ENCODE measurements around the gene LIMCH1.
"Not testable (repeated sequence)": the region's sequence is repeated elsewhere in the genome, so short reads cannot be mapped to it uniquely, and the experiment has no call there.

The LIMCH1 gene

DNA sequence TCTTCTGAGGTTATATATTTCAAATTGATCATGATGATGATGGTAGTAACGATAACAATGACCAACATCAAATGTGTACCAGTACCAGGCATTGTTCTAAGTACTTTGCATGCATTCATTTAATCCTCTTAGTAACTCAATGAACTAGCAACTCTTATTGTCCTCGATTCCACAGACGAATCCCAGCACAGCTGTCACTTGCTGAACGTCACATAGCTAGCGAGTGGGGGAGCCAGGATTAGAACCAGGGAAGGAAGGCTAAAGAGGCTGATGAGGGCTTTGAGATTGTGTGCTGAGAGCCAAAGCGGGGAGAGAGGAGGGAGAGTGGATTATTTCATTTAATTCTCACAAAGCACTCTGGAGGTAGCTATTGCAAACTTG, 106.9 kb downstream of the LIMCH1 start:
- no peak for DNase-seq (ENCODE audit: low spot score)

DNA sequence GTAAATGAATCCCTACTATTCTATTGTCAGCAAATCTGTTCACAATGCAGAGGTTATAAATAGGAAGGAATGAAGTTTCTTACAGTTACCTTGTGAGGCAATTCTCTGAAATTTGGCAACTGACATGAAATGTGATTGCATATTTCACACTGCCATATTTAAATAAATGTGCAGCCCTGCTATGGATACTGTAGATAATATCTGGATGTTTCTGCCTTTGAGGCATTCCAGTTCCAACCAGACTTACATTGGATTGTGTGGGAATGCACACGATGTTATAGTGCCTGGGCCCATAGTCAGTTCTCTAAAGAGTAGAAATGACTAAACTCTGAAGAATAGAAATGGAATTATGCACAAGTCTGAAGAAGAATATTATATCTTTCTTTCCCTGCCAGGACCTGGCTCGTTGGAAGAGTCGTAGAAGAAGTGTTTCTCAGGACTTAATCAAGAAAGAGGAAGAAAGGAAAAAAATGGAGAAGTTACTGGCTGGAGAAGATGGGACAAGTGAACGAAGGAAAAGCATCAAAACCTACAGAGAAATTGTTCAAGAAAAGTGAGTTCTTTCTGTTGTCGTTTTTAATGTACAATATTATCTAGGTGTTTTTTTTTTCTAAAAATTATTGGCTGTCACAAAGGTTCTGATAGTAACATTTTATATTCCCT, 107.9 kb downstream of the LIMCH1 start:
- DNase-seq (ENCODE audit: low spot score) = no peak

DNA sequence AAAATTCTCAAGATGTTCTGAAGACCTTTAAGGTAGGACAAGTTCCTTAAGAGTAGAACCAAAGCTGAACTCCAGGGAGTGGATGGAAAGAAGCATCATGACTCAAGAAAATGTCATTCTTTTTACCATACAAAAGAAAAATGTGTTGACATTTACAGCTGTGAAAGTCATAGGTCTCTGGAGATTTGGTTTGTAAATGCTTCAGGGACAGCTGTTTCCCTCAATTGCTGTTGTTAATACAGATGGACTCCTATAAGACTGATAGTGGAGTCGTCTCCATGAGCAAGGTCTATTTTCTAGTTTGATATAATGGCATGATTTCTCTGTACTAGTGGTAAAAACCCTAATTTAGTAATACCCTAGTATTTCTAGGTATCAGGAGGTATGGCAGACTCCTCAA, 108.9 kb downstream of the LIMCH1 start:
- DNase-seq (ENCODE audit: low spot score) = no peak

DNA sequence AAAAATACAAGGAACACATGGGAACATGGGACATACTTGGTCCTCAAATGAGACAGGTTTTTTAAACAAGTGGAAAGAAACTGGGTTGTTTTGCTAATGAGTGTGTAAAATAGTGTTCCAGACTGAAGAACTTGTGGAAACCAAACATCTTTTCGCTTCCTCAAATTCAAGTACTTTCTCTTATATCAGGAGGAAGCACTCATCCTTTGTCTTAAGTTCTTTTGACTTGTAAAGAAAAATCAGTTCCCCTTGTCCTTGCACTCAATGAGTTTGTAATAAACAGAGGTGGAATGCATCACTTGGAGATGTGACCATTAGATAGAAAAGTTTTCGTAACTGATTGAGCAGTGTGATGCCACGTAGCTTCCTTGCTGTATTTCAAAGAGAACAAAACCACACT, 109.4 kb downstream of the LIMCH1 start:
- DNase-seq (ENCODE audit: low spot score) = no peak

DNA sequence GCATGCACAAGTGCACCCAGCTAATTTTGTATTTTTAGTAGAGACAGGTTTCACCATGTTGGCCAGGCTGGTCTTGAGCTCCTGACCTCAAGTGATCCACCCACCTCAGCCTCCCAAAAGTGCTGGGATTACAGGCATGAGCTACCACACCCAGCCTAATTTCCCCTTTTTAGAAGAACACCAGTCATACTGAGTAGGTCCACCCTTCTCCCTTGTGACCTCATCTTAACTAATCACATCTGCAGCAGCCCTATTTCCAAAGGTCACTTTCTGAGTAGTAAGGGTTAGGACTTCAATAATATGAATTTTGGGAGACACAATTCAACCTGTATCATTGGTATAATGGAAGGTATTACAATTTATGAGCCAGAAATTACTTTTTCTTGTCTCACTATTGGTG, 113.2 kb downstream of the LIMCH1 start:
- DNase-seq (ENCODE audit: low spot score) = not testable (repeated sequence)

DNA sequence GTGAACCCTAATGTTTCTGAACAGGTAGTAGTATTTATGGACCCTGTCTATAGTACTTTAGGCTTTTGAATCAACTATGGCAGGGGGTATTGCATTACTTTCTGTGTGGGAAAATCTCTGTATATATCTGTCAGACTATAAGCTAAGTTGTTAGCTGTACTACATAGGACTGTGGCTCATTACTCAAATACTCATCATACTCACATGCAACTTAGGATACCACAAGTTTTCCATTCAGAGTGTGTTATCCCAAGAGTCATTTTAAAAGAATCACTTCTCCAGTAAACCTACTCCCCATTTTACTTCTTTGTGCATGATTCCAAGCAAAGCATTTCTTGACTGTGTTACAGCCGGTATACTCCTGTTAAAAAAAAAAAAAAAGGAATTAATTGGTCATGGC, 115.0 kb downstream of the LIMCH1 start:
- no peak for DNase-seq (ENCODE audit: low spot score)

DNA sequence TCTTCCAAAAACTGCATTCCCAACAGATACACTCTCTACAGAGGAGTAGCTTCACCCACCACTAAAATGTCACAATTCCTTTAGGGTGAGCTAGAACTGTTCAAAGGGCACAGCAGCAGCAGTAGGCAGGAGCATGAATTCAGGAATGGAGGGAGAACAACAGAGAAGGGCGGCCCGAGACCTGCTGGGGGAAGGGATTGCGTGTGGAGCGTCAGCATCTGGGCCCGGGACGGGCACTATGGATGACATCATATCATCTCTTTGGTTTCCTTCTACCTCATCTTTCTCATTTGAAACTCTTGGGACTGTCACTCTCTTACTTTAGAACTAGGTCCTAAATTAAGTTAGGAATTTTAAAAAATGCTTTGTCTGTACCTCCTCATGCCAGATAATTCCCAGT, 115.6 kb downstream of the LIMCH1 start:
- no peak for DNase-seq (ENCODE audit: low spot score)

DNA sequence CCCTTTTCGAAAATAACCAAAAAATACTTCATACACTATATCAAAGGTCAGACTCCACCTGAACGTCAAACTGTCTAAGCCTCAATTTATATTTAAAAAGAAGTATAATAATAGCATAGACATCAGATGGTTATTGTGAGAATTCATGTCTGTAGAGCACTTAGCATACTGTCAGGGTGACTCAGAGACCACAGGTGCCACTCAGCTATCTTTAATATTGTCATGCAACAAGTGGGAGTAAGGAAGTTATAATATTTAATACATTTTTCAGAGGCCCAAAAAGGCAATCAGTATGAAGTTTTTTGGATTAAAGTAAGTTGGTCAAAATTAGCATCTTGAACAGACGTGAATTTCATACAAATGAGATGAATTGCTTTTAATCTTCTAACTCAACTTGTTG, 117.2 kb downstream of the LIMCH1 start:
- no peak for DNase-seq (ENCODE audit: low spot score)

DNA sequence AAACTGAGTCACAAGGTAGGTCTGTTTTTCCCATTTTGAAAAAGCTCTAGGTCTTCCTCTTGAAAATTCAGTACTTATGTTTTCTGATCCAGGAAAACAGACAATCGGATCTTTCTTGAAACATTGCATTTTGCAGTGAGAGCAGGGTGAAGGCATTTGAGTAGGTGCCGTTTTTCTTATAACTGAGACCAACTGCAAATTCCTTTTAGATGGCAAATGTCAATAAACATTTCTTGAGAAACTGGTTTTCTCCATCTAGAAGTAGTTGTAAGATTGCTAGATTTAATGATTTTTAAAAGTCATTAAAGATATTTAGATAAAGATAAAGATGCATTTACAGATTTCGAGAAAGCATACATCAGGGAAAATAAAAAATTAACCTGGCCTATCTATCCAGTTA, 118.1 kb downstream of the LIMCH1 start:
- DNase-seq (ENCODE audit: low spot score) = no peak

DNA sequence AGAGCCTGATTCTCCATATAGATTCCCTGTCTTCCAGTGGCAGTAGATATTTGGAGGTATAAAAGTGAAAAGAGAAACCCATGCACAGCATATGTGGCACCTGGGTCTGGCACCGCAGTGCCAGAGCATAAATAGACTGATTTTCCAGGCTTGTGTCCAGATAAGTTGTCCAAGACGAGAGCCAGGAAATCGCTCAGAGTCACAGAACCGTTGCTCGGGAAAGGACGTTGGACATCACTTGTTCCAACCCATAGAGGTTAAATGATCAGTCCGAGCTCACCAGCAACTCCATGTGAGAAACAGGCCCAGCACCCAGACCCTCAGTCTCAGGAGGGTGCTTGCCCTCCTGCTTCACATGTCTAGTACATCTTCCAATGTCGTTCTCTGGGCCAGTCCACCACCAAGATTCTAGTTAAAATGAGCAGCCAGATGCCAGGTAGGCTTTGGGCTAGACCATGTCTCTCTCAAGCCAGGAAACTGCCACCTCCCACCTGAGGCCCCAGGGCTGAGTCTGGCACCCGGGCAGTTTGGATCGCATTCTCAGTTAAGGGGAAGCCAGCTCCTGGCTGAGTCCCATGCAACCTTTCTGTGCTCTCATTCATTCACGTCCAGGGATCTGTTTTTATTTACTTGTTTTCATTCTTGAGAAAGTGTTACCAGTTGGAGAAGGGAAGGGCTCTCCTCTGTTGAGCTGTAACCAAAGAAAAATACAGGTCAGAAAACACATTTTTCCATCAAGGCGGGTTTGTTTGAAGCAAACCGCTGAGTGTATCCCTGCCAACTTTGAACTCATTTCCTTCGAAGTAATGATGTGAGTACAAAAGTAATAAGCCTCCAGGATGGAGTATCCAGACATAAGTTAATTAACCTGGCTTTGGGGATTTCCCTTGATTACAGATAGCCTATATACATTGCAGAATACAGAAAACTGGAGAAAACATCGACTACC, 118.9 kb downstream of the LIMCH1 start:
- DNase-seq (ENCODE audit: low spot score) = no peak

DNA sequence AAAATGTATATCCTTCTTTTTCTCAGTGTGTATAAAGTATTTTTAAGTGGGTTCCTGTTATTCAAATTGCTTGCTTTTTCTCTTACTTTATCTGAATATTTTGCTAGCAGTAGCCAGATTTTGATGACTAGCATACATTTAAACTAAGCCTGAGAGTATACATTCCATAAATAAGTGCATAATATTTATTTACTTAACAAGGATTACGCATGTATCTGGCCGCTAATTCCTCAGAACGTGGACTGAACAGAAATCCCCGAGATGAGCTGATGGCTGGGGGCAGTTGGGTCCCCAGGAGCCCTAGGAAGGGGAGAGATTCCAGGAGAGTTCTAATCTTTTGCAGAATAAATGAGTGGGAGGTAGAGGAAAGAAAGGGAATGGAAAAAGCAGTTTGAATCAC, 119.6 kb downstream of the LIMCH1 start:
- DNase-seq (ENCODE audit: low spot score) = no peak

DNA sequence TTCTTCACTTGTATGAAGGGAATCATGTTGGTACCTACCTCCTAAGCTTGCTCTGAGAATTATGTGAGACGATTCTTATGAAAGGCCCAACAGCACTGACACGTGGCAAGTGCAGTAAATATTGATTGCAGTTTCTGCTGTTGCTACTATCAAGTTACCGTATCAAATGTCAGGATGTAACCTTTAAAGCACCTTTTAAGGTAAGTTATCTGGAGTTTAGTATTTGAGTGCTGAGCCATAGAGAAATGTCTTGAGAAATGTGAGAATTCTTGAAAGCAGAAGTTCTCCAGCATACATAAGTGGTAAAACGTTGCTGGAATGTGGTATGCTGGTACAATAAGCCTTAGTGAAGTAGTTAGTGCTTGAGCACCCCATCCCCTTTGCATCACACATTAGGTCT, 120.2 kb downstream of the LIMCH1 start:
- no peak for DNase-seq (ENCODE audit: low spot score)

DNA sequence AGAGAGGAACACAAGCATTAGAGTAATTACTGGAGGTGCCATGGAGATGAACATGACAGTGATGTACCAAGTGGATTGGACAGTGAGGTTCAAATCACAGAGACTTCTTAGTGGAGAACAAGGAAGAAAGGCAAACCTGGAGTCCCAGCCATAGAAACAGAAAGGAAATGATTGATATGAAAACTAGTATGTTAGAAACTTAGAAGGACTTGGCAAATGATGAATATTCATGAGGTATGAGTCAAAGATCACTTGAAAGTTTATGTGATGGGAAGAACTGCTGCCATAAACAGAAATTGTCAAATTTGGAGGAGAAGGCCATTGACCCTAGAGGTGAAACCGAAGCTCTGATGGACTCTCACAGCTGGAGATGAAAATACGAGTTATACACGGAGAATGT, 122.4 kb downstream of the LIMCH1 start:
- DNase-seq (ENCODE audit: low spot score) = no peak

DNA sequence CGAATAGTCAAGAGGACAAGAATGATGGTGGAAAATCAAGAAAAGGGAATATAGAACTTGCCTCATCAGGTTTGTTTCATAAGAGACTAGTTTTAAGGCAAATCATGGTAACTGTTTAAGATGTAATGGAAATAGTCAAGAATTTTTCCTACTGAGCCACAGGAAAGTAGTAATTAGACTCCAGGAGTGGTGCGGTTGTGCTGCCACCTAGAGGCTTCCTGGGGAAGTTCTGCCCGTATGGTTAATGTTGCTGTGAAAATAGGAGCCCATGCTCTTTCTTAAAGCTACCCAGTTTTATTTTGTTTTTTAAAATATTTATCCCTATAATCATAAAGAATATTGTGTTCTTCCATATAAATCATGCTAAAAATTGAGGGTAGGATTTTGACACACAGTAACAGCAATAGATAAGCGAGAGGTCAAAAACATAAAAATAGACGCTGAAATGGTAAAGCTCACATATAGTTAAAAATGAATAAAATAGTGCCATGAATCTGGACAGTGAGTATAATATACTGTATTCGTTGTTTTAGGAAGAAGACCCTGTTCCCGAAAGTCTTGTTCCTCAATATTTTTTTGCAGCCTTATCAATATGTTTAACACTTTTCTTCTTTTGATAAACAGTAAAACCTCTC, 123.6 kb downstream of the LIMCH1 start:
- peak; percentile 44 for DNase-seq (ENCODE audit: low spot score)

DNA sequence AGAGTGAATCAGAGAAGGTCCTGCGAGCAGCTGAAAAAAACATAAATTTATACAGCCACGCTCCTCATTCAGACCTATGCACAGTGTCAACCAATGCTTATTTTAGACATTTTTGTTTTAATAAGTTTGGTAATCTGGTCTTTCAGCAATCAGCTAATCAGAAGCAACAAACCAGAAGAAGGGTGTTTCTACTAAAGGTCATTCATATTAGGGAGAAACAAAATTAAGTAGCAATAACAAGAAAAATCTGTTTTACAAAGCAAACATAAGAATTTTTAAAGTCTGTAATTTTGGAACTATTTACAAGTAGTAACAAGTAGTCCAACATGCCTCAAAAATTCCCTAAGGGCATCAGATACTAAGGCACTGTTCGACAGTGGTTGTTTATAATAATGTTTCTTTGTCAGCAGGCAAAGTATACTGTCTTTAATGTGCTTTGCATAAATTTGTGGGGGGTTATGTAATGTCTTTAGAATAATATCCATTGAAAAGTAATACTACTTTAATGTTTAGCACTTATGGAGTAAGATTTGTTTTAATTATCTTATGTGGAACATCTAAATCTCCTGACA, 127.8 kb downstream of the LIMCH1 start:
- no peak for DNase-seq (ENCODE audit: low spot score)

DNA sequence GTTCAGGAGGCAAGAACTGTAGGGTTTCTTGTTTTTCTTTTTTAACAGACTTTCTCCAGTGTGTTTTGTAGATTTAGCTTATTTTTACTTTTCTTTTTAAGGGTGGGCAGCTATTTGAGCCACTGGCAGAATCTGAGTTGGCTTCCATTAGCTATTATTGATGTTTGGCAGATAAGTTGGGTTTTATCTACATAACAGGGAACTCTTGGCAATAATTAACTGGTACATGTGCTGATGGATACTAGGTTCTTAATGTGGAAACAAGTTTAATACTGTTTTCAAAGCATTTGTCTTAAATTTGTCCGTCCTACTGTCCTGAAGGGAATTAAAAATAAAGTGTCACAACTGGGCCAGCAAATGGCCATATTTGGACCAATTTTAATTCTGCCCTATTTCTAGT, 130.1 kb downstream of the LIMCH1 start:
- DNase-seq (ENCODE audit: low spot score) = no peak

DNA sequence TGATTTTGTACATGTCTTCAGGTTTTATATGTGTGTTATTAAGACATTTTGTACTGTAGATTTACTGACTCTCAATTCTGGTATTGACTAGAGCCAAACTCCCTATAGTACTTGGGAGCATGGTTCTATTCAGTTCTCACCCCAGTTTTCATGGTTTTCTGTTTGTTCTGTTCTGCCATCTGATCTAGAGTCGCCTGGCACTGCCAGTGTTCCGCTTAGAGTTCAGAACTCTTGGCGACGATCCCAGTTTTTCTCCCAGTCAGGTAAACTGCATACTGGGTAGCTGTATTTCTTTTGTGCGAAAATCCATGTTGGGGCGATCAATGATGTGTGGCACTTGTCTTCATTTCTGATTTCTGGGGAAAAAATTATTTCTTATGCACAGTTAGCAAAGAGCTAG, 132.6 kb downstream of the LIMCH1 start:
- no peak for DNase-seq (ENCODE audit: low spot score)

DNA sequence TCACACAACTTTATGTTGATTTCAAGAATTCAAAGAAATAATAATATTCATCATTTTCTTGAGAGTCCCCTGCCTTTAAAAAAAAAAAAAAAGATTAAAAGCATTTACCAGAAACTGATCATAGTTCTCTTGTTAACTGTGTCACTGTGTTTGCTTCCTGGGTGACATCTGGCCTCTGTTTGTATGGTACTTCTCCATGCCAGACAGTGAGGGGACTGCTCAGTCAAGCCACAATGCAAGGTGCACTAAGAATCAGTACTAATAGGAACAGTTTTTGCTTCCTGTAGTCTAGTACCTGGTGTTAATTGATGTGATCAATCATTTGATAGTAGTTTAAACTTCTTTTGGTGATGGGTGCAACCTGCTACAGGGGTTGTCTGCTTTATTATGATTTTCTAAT, 133.0 kb downstream of the LIMCH1 start:
- no peak for DNase-seq (ENCODE audit: low spot score)

DNA sequence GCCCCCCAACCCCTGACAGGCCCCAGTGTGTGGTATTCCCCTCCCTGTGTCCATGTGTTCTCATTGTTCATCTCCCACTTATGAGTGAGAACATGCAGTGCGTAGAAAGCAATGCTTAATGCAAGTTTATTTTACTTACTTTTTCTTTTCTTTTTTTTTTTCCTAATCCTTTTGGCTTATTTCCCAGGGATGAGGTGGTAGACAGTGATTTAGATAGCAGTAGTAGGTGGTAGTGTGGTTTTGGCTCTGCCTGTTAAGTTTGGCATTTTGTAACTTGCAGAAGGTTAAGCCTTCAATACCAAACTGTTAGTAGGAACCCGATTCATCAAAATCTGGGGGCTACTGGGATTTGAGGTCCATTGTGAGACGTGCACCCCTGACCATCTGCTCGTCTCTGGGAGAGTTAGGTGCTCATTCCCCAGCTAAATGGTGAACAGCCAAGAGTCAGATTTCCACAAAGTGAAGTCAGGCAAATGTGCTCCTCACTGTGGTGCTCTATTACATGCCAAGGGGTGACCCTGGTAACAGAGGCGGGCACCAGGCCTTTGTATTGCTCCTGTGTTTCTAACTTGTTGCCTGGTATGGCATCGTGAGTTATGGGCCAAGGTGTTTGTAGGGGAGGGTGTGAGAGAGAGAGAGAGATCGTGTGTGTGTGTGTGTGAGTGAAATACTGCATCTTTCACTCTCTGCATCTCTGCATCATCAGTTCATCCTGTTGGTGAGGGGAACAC, 140.3 kb downstream of the LIMCH1 start:
- no peak for DNase-seq (ENCODE audit: low spot score)

DNA sequence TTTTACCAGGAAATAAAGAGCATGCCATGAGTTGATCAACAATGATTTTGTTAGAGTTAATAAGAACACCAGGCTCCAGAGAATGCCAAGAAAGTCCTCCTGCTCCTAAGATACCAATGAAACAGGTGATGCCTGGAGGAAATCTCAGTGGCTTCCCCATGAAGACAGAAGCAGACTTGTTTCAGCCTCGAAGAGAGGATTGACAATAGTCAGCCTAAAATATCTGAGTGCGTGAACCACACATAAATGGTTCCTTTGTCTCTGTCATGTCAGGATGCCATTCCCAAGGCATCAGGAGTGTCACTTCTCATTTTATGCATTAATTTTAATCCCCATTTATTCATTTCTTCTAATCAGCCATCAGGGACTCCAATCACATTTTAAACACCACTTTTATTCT, 141.0 kb downstream of the LIMCH1 start:
- DNase-seq (ENCODE audit: low spot score) = no peak

DNA sequence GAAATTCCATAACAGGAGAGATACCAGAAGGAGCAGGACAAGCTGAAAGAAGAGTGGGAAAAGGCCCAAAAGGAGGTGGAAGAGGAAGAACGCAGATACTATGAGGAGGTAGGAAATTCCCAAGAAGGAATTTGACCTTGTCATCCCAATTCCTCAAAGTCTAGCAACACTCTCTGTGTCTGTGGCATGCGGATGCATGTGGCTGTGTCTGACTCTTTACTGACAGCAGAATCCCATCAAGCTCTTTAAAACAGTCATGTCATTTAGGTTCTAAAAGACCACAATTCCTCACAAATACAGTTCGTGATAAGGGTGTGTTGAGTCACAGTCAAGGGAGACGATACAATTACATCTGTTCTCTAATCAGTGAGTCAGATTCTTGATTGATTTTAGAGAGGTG, 142.0 kb downstream of the LIMCH1 start:
- no peak for DNase-seq (ENCODE audit: low spot score)

DNA sequence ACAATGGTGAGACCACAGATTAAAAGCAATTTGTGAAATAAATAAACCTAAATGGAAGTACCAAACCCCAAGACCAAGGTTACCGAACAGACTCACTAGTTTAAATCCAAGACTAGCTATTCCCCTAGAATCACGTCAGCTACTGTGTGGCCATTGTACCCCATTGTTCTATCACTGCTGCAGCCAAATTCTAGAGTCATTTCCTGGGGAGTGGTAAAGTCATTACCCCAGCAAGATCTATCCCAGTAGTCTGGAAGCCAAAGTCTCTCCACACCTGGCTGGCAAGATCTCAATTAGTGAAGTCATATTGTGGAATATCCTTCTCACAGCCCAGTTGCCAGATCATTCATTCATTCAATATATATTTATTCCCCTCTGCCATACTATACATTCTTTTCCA, 143.1 kb downstream of the LIMCH1 start:
- no peak for DNase-seq (ENCODE audit: low spot score)

All from activated CD4-positive, alpha-beta T cell treated with anti-CD3 and anti-CD28 coated beads, Interleukin-2, Interleukin-4, amounts not matched to agents 100 ng/mL and 50 ng/mL, durations not matched to agents 16 hours and 8 hours (primary cell).